Left lung (tissue), 10 donors: ENCODE data around the gene ADCY3. TPM values are rescaled to one million over a fixed set of nuclear protein-coding genes. Genes with fewer than 3 reads are reported as not detected.

ENCODE experiments used
- ATAC-seq: fragments of 200-7000 bp; cut with Tn5 transposase; one replicate; pipeline ENCODE4 v1.9.1; 2020; ENCODE audit warnings: moderate library complexity
- DNase-seq, 4 donors: peaks; one replicate each; pipeline ENCODE4 v3.0.0-alpha.2; 2013 to 2020
- H3K27ac ChIP-seq, 2 donors: fragments of 200-600 bp; sonication (generic) in 1 of 2; one replicate each; pipeline versions ENCODE4 v1.5.0 to v1.8.0; 2020 to 2021
- H3K27me3 ChIP-seq, 2 donors: fragments of 200-600 bp; sonication (generic) in 1 of 2; one replicate each; pipeline versions ENCODE4 v1.5.0 to v1.8.0; 2020 to 2021
- H3K36me3 ChIP-seq, 2 donors: fragments of 200-600 bp; sonication (generic) in 1 of 2; one replicate each; pipeline versions ENCODE4 v1.5.0 to v1.8.0; 2020 to 2021
- H3K4me1 ChIP-seq, 2 donors: fragments of 200-600 bp; one replicate each; pipeline ENCODE4 v1.8.0; 2021
- H3K4me3 ChIP-seq, 2 donors: fragments of 200-600 bp; sonication (generic) in 1 of 2; one replicate each; pipeline versions ENCODE4 v1.5.0 to v1.8.0; 2020 to 2021; ENCODE audit warnings: mild to moderate bottlenecking in 1 of 2
- H3K9me3 ChIP-seq, 2 donors: fragments of 200-600 bp; sonication (generic) in 1 of 2; one replicate each; pipeline versions ENCODE4 v1.5.0 to v1.8.0; 2020 to 2021
- CTCF ChIP-seq, 2 donors: fragments of 200-600 bp; sonication (generic) in 1 of 2; IDR thresholded peaks; one replicate each; pipeline versions ENCODE4 v1.5.0 to v1.8.0; 2021; ENCODE audit warnings: antibody characterized with exemption in 2 of 2
- intact Hi-C, 2 donors: fragments of 100-400 bp; cut with DNase I; formaldehyde crosslinking; loops; one replicate each; pipeline versions ENCODE4 v1.11.2 to v1.14.2; 2022
- polyA plus RNA-seq, 6 donors: library from polyadenylated mRNA; unstranded; fragments of 120-200 nt; gene quantifications; one replicate each; pipeline ENCODE4 v1.2.1, GENCODE V29; 2013; ENCODE audit not compliant: insufficient read length in 6 of 6
- total RNA-seq, 2 donors: library from RNA; stranded (reverse); fragmentation: NEBNext Ultra II Directional; extraction: Animal tissue kit (Norgen Biotek cat#: 25700); gene quantifications; one replicate each; pipeline ENCODE4 v1.2.1, GENCODE V29; 2021
- donor health status: DM: no; HTN: yes; CAD: no.
- donor health status: DM: no; HTN: no; CAD: no.

Gene ADCY3
- total and polyA plus RNA-seq, 8 donors: 31.4 to 50.5 (median 38.8) TPM

DNA sequence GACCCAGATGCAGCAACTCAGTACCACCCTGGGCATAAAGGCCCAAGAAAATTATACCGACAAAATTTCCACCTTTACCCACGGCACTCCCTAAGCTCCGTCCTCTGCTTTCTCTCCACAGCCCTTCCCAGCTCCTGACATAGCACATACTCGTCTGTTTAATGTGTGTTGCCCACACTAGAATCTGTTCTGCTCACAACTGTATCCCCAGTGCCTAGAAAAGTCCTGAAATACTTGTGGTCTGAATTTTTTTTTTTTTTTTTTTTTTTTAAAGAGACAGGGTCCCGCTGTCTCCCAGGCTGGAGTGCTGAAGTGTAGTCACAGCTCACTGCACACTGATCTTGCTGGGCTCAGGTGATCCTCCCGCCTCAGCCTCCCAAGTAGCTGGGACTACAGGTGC lies 62.3 kb downstream of the ADCY3 start:
- no peak for TF ChIP-seq CTCF (IDR thresholded peaks at IDR 0.05)
- no peaks in the 10 kb centered on the region for H3K4me1 ChIP-seq
- H3K36me3 ChIP-seq: no peaks in the 10 kb centered on the region
- H3K27me3 ChIP-seq: no peaks in the 10 kb centered on the region
- intact Hi-C loops: no loop called here
- ATAC-seq: no peak
- no peak overlapping the region for H3K27ac ChIP-seq
- no peak for DNase-seq
- no peaks in the 10 kb centered on the region for H3K9me3 ChIP-seq
- H3K4me3 ChIP-seq: no peak overlapping the region

DNA sequence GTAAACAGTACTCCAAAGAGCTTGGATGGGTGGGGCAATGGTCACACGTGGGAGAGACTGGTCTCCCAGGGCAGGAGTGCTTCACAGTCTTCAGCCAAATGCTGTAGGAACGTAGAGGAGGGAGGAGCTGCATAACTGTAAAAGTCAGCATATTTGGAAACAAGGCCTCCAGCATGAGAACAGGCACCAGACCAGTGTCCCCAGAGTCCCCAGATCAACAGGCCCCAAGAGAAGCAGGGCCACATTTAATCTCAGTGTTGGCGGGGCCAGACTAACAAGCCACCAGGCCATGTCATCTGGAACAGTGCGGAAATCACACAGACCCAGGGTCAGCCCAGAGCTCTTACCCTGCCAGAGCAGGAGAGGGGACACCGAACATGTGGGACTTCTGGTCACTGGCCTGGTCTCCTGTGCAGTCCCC lies 63.2 kb downstream of the ADCY3 start:
- DNase-seq (no peak), ATAC-seq (no peak)
- Histone ChIP-seq H3K4me1 (no peaks in the 10 kb centered on the region), H3K36me3 (no peaks in the 10 kb centered on the region), H3K9me3 (no peaks in the 10 kb centered on the region), H3K27ac (no peak overlapping the region), H3K4me3 (no peak overlapping the region), H3K27me3 (no peaks in the 10 kb centered on the region)
- intact Hi-C loops: no loop called here
- no peak for TF ChIP-seq CTCF (IDR thresholded peaks at IDR 0.05)

DNA sequence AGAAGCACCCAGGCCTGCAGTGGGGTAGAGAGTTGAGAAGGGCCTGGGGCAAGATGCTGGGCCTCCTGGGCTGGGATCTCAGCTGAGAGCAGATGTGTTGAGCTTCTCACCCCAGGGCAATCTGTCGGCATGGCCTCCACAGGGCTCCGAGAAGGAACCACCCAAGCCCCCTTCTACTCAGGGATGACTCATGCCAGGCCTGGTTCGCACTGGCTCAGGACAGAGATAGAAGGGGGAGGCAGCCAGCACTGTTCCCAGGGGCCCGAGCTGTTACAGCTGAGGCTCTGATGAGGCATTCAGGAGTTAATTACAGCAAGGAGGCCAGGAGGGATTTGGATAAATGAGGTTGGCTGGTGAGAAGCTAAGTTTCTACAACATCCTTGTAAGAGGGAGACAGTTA lies 64.3 kb downstream of the ADCY3 start:
- ATAC-seq (peak; percentile 15), DNase-seq (no peak)
- Histone ChIP-seq H3K4me3 (no peak overlapping the region), H3K9me3 (no peaks in the 10 kb centered on the region), H3K27ac (peak overlapping the region in 1 of 2 donors; percentile 26), H3K27me3 (no peaks in the 10 kb centered on the region), H3K36me3 (no peaks in the 10 kb centered on the region), H3K4me1 (no peaks in the 10 kb centered on the region)
- intact Hi-C loops: no loop called here
- TF ChIP-seq CTCF (IDR thresholded peaks at IDR 0.05): no peak

GRCh38 chr2:24855022-24855622 lies 64.9 kb downstream of the ADCY3 start:
- H3K36me3 ChIP-seq: no peaks in the 10 kb centered on the region
- H3K27ac ChIP-seq: peak overlapping the region in 1 of 2 donors; percentile 26
- ATAC-seq: no peak
- H3K4me1 ChIP-seq: no peaks in the 10 kb centered on the region
- no peaks in the 10 kb centered on the region for H3K27me3 ChIP-seq
- no peak for TF ChIP-seq CTCF (IDR thresholded peaks at IDR 0.05)
- no peak overlapping the region for H3K4me3 ChIP-seq
- no peaks in the 10 kb centered on the region for H3K9me3 ChIP-seq
- intact Hi-C loops: no loop called here
- DNase-seq: no peak

DNA sequence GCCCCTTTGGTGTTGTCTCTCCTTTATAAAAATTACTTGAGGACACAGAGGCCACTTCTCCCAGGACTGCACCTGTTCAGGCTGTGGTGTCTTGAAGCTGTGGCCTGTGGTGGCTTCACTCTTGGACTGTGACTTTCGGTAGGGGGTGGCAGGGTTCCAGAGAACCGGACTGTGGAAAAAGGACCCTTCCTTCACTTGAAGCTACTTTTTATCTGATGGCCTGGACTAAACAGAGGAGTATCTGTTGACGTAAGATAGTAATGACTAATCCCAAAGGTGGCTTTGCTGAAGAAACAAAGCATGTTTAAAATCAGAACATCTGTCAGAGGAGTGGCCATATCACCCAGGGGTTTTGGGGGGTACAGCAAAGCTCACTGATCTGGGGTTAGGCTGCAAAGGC lies 66.0 kb downstream of the ADCY3 start:
- no peak for TF ChIP-seq CTCF (IDR thresholded peaks at IDR 0.05)
- peaks cover 0 to under 1% of the 10 kb centered on the region in 2 donors for H3K9me3 ChIP-seq
- H3K27me3 ChIP-seq: no peaks in the 10 kb centered on the region
- no peaks in the 10 kb centered on the region for H3K4me1 ChIP-seq
- no peaks in the 10 kb centered on the region for H3K36me3 ChIP-seq
- DNase-seq (no peak), ATAC-seq (no peak)
- H3K4me3 ChIP-seq: no peak overlapping the region
- no peak overlapping the region for H3K27ac ChIP-seq
- intact Hi-C loops: no loop called here
